ENCODE measurements around the gene ATP1A2. TPM values are rescaled to one million over a fixed set of nuclear protein-coding genes. Genes with fewer than 3 reads are reported as not detected.

Gene ATP1A2
- total RNA-seq, 2 experiments from 2014 or later: not detected

GRCh38 chr1:160188341-160188740 is 72.8 kb downstream of the ATP1A2 start:
- CTCF ChIA-PET: interaction anchor here (5.5 kb wide), 1 partner anchor 16 kb away, joined by 52 read pairs; the partner anchor contains the start of gene PEA15
- peaks cover 9% of the 10 kb centered on the region for H3K27me3 Mint-ChIP-seq (ENCODE audit: low read depth)
- no peaks in the 10 kb centered on the region for H3K9me3 Mint-ChIP-seq (ENCODE audit: insufficient read depth)
- no peak overlapping the region for H3K27ac Mint-ChIP-seq
- no peak for ATAC-seq
- no peaks in the 10 kb centered on the region for H3K36me3 Mint-ChIP-seq (ENCODE audit: low read depth)
- no peak for DNase-seq
- H3K4me1 Mint-ChIP-seq (ENCODE audit: low read depth): no peaks in the 10 kb centered on the region
- POLR2A ChIA-PET: no interaction called here
- H3K4me3 Mint-ChIP-seq: no peak overlapping the region

DNA sequence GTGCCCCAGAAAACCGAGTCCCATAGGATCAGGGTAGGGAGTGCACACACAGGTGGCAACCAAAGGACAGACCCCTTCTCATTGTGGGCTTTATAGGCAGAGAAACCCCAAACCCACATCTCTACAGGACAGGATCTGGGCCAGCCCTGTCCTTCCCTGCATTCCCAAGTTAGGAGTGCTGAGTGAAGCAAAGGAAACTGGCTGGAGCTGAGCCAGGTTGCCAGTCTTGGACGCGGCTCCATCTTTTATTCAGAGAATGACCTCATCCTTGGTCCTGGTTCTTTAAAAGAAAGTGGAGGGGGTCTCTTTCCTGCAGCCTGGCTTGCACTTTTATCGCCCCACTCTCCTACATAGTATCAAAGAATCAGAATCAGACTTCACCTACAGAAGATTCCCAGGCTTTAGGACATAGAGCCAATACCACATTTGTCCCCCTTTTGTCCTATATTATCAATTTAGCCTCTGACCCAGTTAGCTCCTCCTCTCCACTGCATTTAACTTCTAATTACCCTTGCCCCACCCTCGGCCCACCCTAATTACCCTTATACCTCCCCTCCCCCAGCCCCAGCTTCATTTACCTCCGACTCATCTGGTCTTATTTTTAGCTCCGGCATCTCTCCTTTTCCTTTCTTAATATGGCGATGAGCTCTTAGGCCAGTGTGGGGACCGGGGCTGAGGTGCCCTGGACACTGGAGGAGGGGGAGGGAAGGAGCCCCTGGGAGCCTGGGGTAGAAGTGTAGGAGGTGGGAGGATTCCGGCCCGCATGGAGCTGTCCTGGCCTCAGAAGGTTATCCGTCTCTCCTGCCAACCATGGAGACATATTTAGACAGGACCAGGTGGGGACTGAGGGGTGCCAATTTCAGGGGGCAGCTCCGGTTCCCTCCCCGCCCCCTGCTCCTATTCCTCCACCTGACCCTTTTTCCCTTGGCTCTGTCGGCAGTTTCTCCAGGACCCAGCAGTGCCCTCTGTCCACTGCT is 74.4 kb downstream of the ATP1A2 start, which contains the start of gene CASQ1:
Gene CASQ1, plus strand, starts transcription at position 927 of the 977 bp plus-strand sequence. CDS start 177 bp downstream, outside the sequence.
- H3K36me3 Mint-ChIP-seq (ENCODE audit: low read depth): no peaks in the 10 kb centered on the region
- no peaks in the 10 kb centered on the region for H3K9me3 Mint-ChIP-seq (ENCODE audit: insufficient read depth)
- no peak within 1 kb of the TSS for H3K4me3 Mint-ChIP-seq
- ATAC-seq (no peak), DNase-seq (no peak)
- ChIA-PET POLR2A (interaction anchor here (0.5 kb wide), 1 partner anchor 872 kb away, joined by 3 read pairs; no protein-coding TSS in a partner anchor), CTCF (interaction anchor here (3.5 to 5.5 kb wide), 4 partner anchors 14 to 102 kb away, joined by 17 to 68 read pairs (median 44); partner anchors contain the start of gene PEA15)
- H3K4me1 Mint-ChIP-seq (ENCODE audit: low read depth): no peaks in the 10 kb centered on the region
- H3K27ac Mint-ChIP-seq: no peak within 1 kb of the TSS
- H3K27me3 Mint-ChIP-seq (ENCODE audit: low read depth): peaks cover 9% of the 10 kb centered on the region

- no peak overlapping the region for H3K4me3 Mint-ChIP-seq
- POLR2A ChIA-PET: no interaction called here
- no peaks in the 10 kb centered on the region for H3K36me3 Mint-ChIP-seq (ENCODE audit: low read depth)
- H3K27ac Mint-ChIP-seq: no peak overlapping the region
- CTCF ChIA-PET: interaction anchor here (1.0 to 5.5 kb wide), 10 partner anchors 12 to 406 kb away, joined by 3 to 68 read pairs (median 8); partner anchors contain the start of gene PEA15
- H3K27me3 Mint-ChIP-seq (ENCODE audit: low read depth): peaks cover 4% of the 10 kb centered on the region
- DNase-seq: no peak
- ATAC-seq: no peak
- no peaks in the 10 kb centered on the region for H3K9me3 Mint-ChIP-seq (ENCODE audit: insufficient read depth)
- H3K4me1 Mint-ChIP-seq (ENCODE audit: low read depth): no peaks in the 10 kb centered on the region
Measured at GRCh38 chr1:160191756-160192155, 76.2 kb downstream of the ATP1A2 start.

DNA sequence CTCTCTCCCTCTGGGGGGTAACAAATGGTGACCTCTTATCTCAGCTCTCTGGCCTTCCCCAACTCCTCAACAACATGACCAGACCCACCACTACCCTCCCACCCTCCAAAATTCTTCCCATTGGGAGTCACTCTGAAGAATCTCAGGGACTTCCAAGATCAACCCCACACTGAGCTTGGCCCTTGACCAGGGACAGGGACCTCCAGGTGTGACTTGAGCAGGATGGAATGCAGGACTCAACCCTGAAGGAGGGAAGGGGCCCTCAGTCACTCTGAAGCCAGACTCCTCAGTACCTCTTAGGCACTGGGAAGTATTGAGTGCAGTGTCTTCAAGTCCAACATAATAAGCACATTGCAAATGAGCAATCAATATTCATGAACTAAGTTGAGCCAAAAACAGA is 76.7 kb downstream of the ATP1A2 start:
- CTCF ChIA-PET: interaction anchor here (0.8 to 5.5 kb wide), 11 partner anchors 12 to 405 kb away, joined by 3 to 68 read pairs (median 5); partner anchors contain the start of genes DCAF8 and PEA15
- Mint-ChIP-seq H3K27ac (no peak overlapping the region), H3K27me3 (ENCODE audit: low read depth) (peaks cover 4% of the 10 kb centered on the region), H3K36me3 (ENCODE audit: low read depth) (no peaks in the 10 kb centered on the region), H3K4me3 (no peak overlapping the region), H3K9me3 (ENCODE audit: insufficient read depth) (no peaks in the 10 kb centered on the region), H3K4me1 (ENCODE audit: low read depth) (no peaks in the 10 kb centered on the region)
- POLR2A ChIA-PET: no interaction called here
- ATAC-seq (no peak), DNase-seq (no peak)

Other genes starting within 250 kb of the ATP1A2 start
- gene CFAP45, start 215.6 kb upstream of the ATP1A2 start, total RNA-seq: under 1 TPM; 0.34 to 0.79 TPM
- 100 to 1,000 TPM; 476 to 510 TPM for gene TAGLN2, start 190.3 kb upstream of the ATP1A2 start, total RNA-seq
- not detected for gene IGSF9, start 170.1 kb upstream of the ATP1A2 start, total RNA-seq
- gene SLAMF9, start 161.5 kb upstream of the ATP1A2 start, total RNA-seq: not detected
- 1 to 10 TPM; 4.2 to 4.5 TPM for gene PIGM, start 83.8 kb upstream of the ATP1A2 start, total RNA-seq
- not detected for gene KCNJ10, start 45.6 kb upstream of the ATP1A2 start, total RNA-seq
- not detected for gene KCNJ9, start 34.2 kb upstream of the ATP1A2 start, total RNA-seq
- gene IGSF8, start 17.1 kb upstream of the ATP1A2 start, total RNA-seq: 10 to 100 TPM; 41.7 to 44.4 TPM
- not detected for gene ATP1A4, start 35.8 kb downstream of the ATP1A2 start, total RNA-seq
- not detected for gene CASQ1, start 74.8 kb downstream of the ATP1A2 start, total RNA-seq
- gene PEA15, start 89.6 kb downstream of the ATP1A2 start, total RNA-seq: 10 to 100 TPM; 27.3 to 35.2 TPM
- gene DCAF8, start 146.8 kb downstream of the ATP1A2 start, total RNA-seq: 10 to 100 TPM; 81.9 to 85.9 TPM
- gene PEX19, start 169.4 kb downstream of the ATP1A2 start, total RNA-seq: 10 to 100 TPM; 42.3 to 42.7 TPM
- 100 to 1,000 TPM; 121 to 128 TPM for gene COPA, start 227.5 kb downstream of the ATP1A2 start, total RNA-seq
- gene NCSTN, start 227.6 kb downstream of the ATP1A2 start, total RNA-seq: 10 to 100 TPM; 52.7 to 59.7 TPM